ENCODE data around the gene GPR137B.

The GPR137B gene

GRCh38 chr1:236114076-236114747, 28.1 kb upstream of the GPR137B start:
- no peak for DNase-seq

- DNase-seq = no peak
Measured at GRCh38 chr1:236117710-236118109, 24.6 kb upstream of the GPR137B start.

- no peak for DNase-seq
Measured at GRCh38 chr1:236119943-236120484, 22.3 kb upstream of the GPR137B start.

- DNase-seq = peak in 1 of 2 experiments; percentile 17
Measured at GRCh38 chr1:236120721-236121153, 21.6 kb upstream of the GPR137B start.

- DNase-seq = no peak
Measured at GRCh38 chr1:236122176-236122575, 20.2 kb upstream of the GPR137B start.

GRCh38 chr1:236123563-236123962, 18.8 kb upstream of the GPR137B start:
- no peak for DNase-seq

- peak; percentile 10 to 14 for DNase-seq
Measured at GRCh38 chr1:236124965-236125364, 17.4 kb upstream of the GPR137B start.

- no peak for DNase-seq
Measured at GRCh38 chr1:236127045-236127444, 15.3 kb upstream of the GPR137B start.

GRCh38 chr1:236128646-236129178, 13.6 kb upstream of the GPR137B start:
- DNase-seq = no peak

- no peak for DNase-seq
Measured at GRCh38 chr1:236129306-236129705, 13.0 kb upstream of the GPR137B start.

GRCh38 chr1:236130372-236130771, 12.0 kb upstream of the GPR137B start:
- no peak for DNase-seq

- no peak for DNase-seq
Measured at GRCh38 chr1:236131916-236132315, 10.4 kb upstream of the GPR137B start.

- no peak for DNase-seq
Measured at GRCh38 chr1:236132420-236133046, 9.8 kb upstream of the GPR137B start.

GRCh38 chr1:236133339-236133738, 9.0 kb upstream of the GPR137B start:
- no peak for DNase-seq

GRCh38 chr1:236133802-236134201, 8.5 kb upstream of the GPR137B start:
- no peak for DNase-seq

- peak; percentile 8 to 25 for DNase-seq
Measured at GRCh38 chr1:236137285-236137852, 5.0 kb upstream of the GPR137B start.

GRCh38 chr1:236139495-236139894, 2.8 kb upstream of the GPR137B start:
- no peak for DNase-seq

- DNase-seq = no peak
Measured at GRCh38 chr1:236140705-236141446, 1.5 kb upstream of the GPR137B start.

GRCh38 chr1:236141447-236142252, 689 bp upstream of the GPR137B start:
- DNase-seq = peak; percentile 17 to 29

- no peak for DNase-seq
Measured at GRCh38 chr1:236143104-236143948, 987 bp downstream of the GPR137B start.

- no peak for DNase-seq
Measured at GRCh38 chr1:236144033-236144432, 1.7 kb downstream of the GPR137B start.

Measured in Kasumi-1 (cell line).